A549 (cell line): ENCODE measurements around the gene C11orf68. TPM values are rescaled to one million over a fixed set of nuclear protein-coding genes. Genes with fewer than 3 reads are reported as not detected.
A peak's percentile ranks its signal among the peaks of the same experiment; 100 is the strongest.

ENCODE experiments used
- ATAC-seq, 2 experiments: fragments of 200-7000 bp in 1 of 2; fragments of >200 bp in 1 of 2; cut with Nextera tagmentation in 1 of 2; cut with Tn5 transposase in 1 of 2; 3 replicates each; pipeline versions ENCODE4 v1.8.0 to v1.9.1; 2018 to 2020; ENCODE audit warnings: mild to moderate bottlenecking in 1 of 2, moderate library complexity in 1 of 2
- CTCF ChIA-PET: fragments of 300-600 bp; sonication (Branson Sonifier 250); formaldehyde crosslinking; extraction: SDS; loops from one replicate; lab custom pipeline; 2021; ENCODE audit warnings: antibody characterized with exemption, inconsistent platforms; lab: Yijun Ruan, JAX
- POLR2A ChIA-PET: fragments of 350-600 bp; formaldehyde crosslinking; extraction: SDS; loops from one replicate; lab custom pipeline; 2021; ENCODE audit warnings: antibody characterized with exemption, inconsistent platforms; lab: Yijun Ruan, JAX
- DNase-seq, 2 experiments: peaks; one replicate each; pipeline versions ENCODE4 v3.0.0 to v3.0.0-alpha.2; 2011 to 2016; ENCODE audit warnings: low read depth in 1 of 2, low spot score in 1 of 2
- FAIRE-seq: peaks from 2 replicates; lab custom pipeline; 2011; peaks lifted over from hg19 to GRCh38; lab: Jason Lieb, UNC
- H3K27ac ChIP-seq, 2 experiments: fragments of >200 bp; sonication (Bioruptor Twin); formaldehyde crosslinking; 3 replicates each; pipeline ENCODE4 v1.5.1; 2016 to 2017
- H3K4me1 ChIP-seq: fragments of >200 bp; sonication (Bioruptor Twin); formaldehyde crosslinking; 3 replicates; pipeline ENCODE4 v1.6.1; 2016
- H3K4me2 ChIP-seq: fragments of >200 bp; sonication (Bioruptor Twin); formaldehyde crosslinking; 3 replicates; pipeline ENCODE4 v1.6.1; 2016
- H3K4me3 ChIP-seq: fragments of >200 bp; sonication (Bioruptor Twin); formaldehyde crosslinking; 3 replicates; pipeline ENCODE4 v1.5.1; 2016
- H3K9me3 ChIP-seq: fragments of >200 bp; sonication (Bioruptor Twin); formaldehyde crosslinking; 3 replicates; pipeline ENCODE4 v1.6.1; 2016
- CBX2 ChIP-seq: fragments of 200-600 bp; sonication (generic); IDR thresholded peaks from 2 replicates; pipeline ENCODE4 v1.6.1; 2016; ENCODE audit warnings: low read depth, mild to moderate bottlenecking, borderline replicate concordance
- CBX8 ChIP-seq: fragments of 200-600 bp; sonication (generic); IDR thresholded peaks from 2 replicates; pipeline ENCODE4 v1.6.1; 2016
- CHD2 ChIP-seq: fragments of 150-350 bp; IDR thresholded peaks from 2 replicates; pipeline ENCODE4 v1.6.1; 2014; ENCODE audit warnings: low read length; ENCODE audit not compliant: partially characterized antibody
- CHD4 ChIP-seq: fragments of 200-600 bp; sonication (generic); IDR thresholded peaks from 2 replicates; pipeline ENCODE4 v1.6.1; 2016; ENCODE audit warnings: antibody characterized with exemption, mild to moderate bottlenecking, borderline replicate concordance
- EHF ChIP-seq: fragments of 250-450 bp; sonication (Bioruptor Pico); IDR thresholded peaks from 2 replicates; pipeline ENCODE4 v1.5.0; 2020; ENCODE audit warnings: mild to moderate bottlenecking
- EHMT2 ChIP-seq: fragments of 200-600 bp; sonication (generic); IDR thresholded peaks from 2 replicates; pipeline ENCODE4 v1.6.1; 2016; ENCODE audit warnings: antibody characterized with exemption, low read depth, mild to moderate bottlenecking, moderate library complexity
- ESRRA ChIP-seq: fragments of 150-350 bp; IDR thresholded peaks from 2 replicates; pipeline ENCODE4 v1.6.1; 2014; ENCODE audit warnings: mild to moderate bottlenecking, low read length, borderline replicate concordance
- FOSB ChIP-seq: fragments of 250-450 bp; sonication (Bioruptor Pico); IDR thresholded peaks from 2 replicates; pipeline ENCODE4 v1.5.0; 2020; ENCODE audit warnings: mild to moderate bottlenecking, moderate library complexity
- GATA3 ChIP-seq: IDR thresholded peaks from 2 replicates; pipeline ENCODE4 v1.6.1; 2012; ENCODE audit warnings: borderline replicate concordance
- HDAC2 ChIP-seq: fragments of 200-600 bp; sonication (generic); IDR thresholded peaks from 2 replicates; pipeline ENCODE4 v1.6.1; 2016
- HOXA7 ChIP-seq: fragments of 250-450 bp; sonication (Bioruptor Pico); IDR thresholded peaks from 2 replicates; pipeline ENCODE4 v1.5.0; 2020; ENCODE audit warnings: mild to moderate bottlenecking, moderate library complexity
- JUN ChIP-seq, 2 experiments: fragments of >200 bp; sonication (Bioruptor Twin); formaldehyde crosslinking; IDR thresholded peaks; 2 replicates in 1 of 2; 3 replicates in 1 of 2; pipeline ENCODE4 v1.6.1; 2016 to 2017
- KDM1A ChIP-seq: fragments of 200-600 bp; sonication (generic); IDR thresholded peaks from 2 replicates; pipeline ENCODE4 v1.6.1; 2016; ENCODE audit warnings: low read depth, mild to moderate bottlenecking
- KDM5A ChIP-seq: fragments of 200-600 bp; sonication (generic); IDR thresholded peaks from 2 replicates; pipeline ENCODE4 v1.6.1; 2016; ENCODE audit warnings: antibody characterized with exemption, mild to moderate bottlenecking
- MYC ChIP-seq: IDR thresholded peaks from 2 replicates; pipeline ENCODE4 v1.6.1; 2012; ENCODE audit warnings: mild to moderate bottlenecking, inconsistent platforms, low read length, improper control_type of control experiment, borderline replicate concordance
- NR3C1 ChIP-seq: fragments of >200 bp; sonication (Bioruptor Twin); formaldehyde crosslinking; IDR thresholded peaks from 3 replicates; pipeline ENCODE4 v1.6.1; 2017
- PHF8 ChIP-seq: fragments of 200-600 bp; sonication (generic); IDR thresholded peaks from 2 replicates; pipeline ENCODE4 v1.6.1; 2016; ENCODE audit warnings: low read depth, mild to moderate bottlenecking, antibody characterized with exemption, moderate library complexity, borderline replicate concordance
- POLR2A ChIP-seq: IDR thresholded peaks from 2 replicates; pipeline ENCODE4 v1.6.1; 2012; ENCODE audit warnings: mild to moderate bottlenecking, low read length
- RARB ChIP-seq: fragments of 250-450 bp; sonication (Bioruptor Pico); IDR thresholded peaks from 2 replicates; pipeline ENCODE4 v1.8.0; 2021; ENCODE audit warnings: mild to moderate bottlenecking, moderate library complexity
- RCOR1 ChIP-seq: fragments of 150-350 bp; IDR thresholded peaks from 2 replicates; pipeline ENCODE4 v1.6.1; 2014; ENCODE audit warnings: antibody characterized with exemption, low read length, low read depth
- RFX5 ChIP-seq: fragments of 450-650 bp; IDR thresholded peaks from 2 replicates; pipeline ENCODE4 v1.7.1; 2014; ENCODE audit warnings: antibody characterized with exemption, mild to moderate bottlenecking, moderate library complexity
- RNF2 ChIP-seq: fragments of 200-600 bp; sonication (generic); IDR thresholded peaks from 2 replicates; pipeline ENCODE4 v1.6.1; 2016; ENCODE audit warnings: low read depth, mild to moderate bottlenecking, antibody characterized with exemption, moderate library complexity, borderline replicate concordance
- SMC3 ChIP-seq: fragments of >200 bp; sonication (Bioruptor Twin); formaldehyde crosslinking; IDR thresholded peaks from 3 replicates; pipeline ENCODE4 v1.6.1; 2018; ENCODE audit warnings: inconsistent platforms
- SREBF2 ChIP-seq: fragments of 450-650 bp; IDR thresholded peaks from 2 replicates; pipeline ENCODE4 v1.6.1; 2014; ENCODE audit warnings: mild to moderate bottlenecking, moderate library complexity
- ZC3H11A ChIP-seq: fragments of 450-650 bp; IDR thresholded peaks from 2 replicates; pipeline ENCODE4 v1.6.1; 2014; ENCODE audit warnings: antibody characterized with exemption, mild to moderate bottlenecking
- ZFP36 ChIP-seq: fragments of 450-650 bp; IDR thresholded peaks from 2 replicates; pipeline ENCODE4 v1.6.1; 2014; ENCODE audit warnings: borderline replicate concordance; ENCODE audit not compliant: partially characterized antibody
- WGBS: methylation state at CpG from one replicate; pipeline ENCODE4 v1.1.6; 2017; ENCODE audit errors: missing lambda C conversion rate; 5-methylcytosine and 5-hydroxymethylcytosine counted together
- polyA minus RNA-seq: library from RNA; depleted of rRNA, polyadenylated mRNA; stranded (reverse); fragments of >200 nt; gene quantifications from 2 replicates; pipeline ENCODE4 v1.2.3, GENCODE V29; 2011; rRNA and poly(A)+ RNA removed
- polyA plus RNA-seq, 4 experiments: library from polyadenylated mRNA; depleted of rRNA in 3 of 4; stranded (reverse); fragments of >200 nt; fragmentation: RNase III in 1 of 4; extraction: RNeasy Plus Mini Kit Qiagen cat#74134 plus additional on column Dnase treatment in 1 of 4; gene quantifications; 2 replicates in 3 of 4; 3 replicates in 1 of 4; pipeline ENCODE4 v1.2.3, GENCODE V29; 2011 to 2017
- TF ChIP-seq, protein P1 (sequence below): fragments of 250-450 bp; sonication (Bioruptor Pico); IDR thresholded peaks from 2 replicates; pipeline ENCODE4 v1.5.0; 2021; ENCODE audit warnings: mild to moderate bottlenecking, moderate library complexity, borderline replicate concordance
- TF ChIP-seq, protein P2 (sequence below): IDR thresholded peaks from 2 replicates; pipeline ENCODE4 v1.6.1; 2012
- TF ChIP-seq, protein P3 (sequence below): fragments of >200 bp; sonication (Bioruptor Twin); formaldehyde crosslinking; IDR thresholded peaks from 2 replicates; pipeline ENCODE4 v1.6.1; 2016
- TF ChIP-seq, protein P4 (sequence below): fragments of 150-350 bp; IDR thresholded peaks from 2 replicates; pipeline ENCODE4 v1.6.1; 2014; ENCODE audit warnings: low read depth, mild to moderate bottlenecking, low read length
- TF ChIP-seq, protein P5 (sequence below): fragments of 200-600 bp; sonication (generic); IDR thresholded peaks from 2 replicates; pipeline ENCODE4 v1.6.1; 2016; ENCODE audit warnings: antibody characterized with exemption, mild to moderate bottlenecking, moderate library complexity

Gene C11orf68
- 10.6 and 17.2 TPM in 2 replicates for polyA plus RNA-seq (2011; rRNA removed)
- 44.8 and 63.9 TPM in 2 replicates for polyA plus RNA-seq (2012; cell fraction: cytosol; rRNA removed)
- 72.3 and 76.6 TPM in 2 replicates for polyA plus RNA-seq (2012; cell fraction: nucleus; rRNA removed)
- 16.5 to 23.1 TPM (median 17.0 TPM) in 3 replicates for polyA plus RNA-seq (2017; fragmentation: RNase III; extraction: RNeasy Plus Mini Kit Qiagen cat#74134 plus additional on column Dnase treatment)
- polyA minus RNA-seq = 17.6 and 18.3 TPM in 2 replicates

DNA sequence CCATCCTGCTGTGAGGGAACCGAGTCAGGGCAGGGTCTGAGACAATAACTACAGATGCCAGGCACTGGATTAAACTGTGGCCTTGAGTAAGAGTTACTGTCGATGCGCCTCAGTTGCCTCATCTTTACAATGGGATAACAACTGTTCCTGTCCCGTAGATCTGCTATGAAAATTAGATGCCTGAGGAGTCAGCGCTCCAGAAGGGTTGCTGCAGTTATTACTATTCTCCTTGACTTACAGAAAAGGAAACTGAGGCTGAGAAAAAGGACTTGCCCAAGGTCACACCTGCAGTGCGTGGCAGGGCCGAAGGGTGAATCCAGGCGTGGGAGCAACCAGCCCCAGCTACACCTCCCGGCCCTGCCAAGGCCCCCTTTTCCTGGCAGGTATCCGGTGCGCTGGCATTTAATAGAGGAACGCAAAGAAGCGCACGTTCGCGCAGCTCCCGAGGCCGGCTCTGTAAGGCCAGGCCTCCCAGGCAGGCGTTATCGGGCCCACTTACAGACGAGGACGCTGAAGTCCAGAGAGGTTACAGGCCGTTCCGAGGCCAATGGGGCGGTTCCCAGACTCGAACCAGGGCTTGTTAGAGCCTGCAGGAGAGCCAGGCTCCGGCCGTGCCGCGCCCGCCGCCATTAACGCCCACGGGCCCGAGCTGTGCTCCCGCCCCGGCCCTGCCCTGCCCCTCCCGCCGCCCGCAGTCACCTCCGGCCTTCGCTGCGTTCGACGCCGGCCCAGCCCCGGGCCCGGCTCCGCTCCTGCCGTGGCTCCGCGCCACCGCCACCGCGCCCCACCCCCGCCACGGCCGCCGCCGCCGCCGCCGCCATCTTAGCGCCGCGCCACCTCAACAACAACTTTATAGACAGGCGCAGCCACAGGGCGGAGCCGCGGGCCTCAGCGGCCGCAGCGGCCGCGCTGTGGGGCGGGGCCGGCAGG lies at the start of gene C11orf68:
TSS of gene C11orf68 (minus strand) at position 852 of the 930 bp plus-strand sequence. CDS start at position 821, 31 bp downstream.
- 8% methylated on average over 28 of the region's 77 CpGs for WGBS
- DNase-seq = peak in 1 of 2 experiments; percentile 62
- H3K27ac ChIP-seq = peak within 1 kb of the TSS; percentile 95 to 100
- CTCF ChIA-PET = interaction anchor here (1.2 to 31.6 kb wide), 2 partner anchors 25 to 48 kb away, joined by 3 to 618 read pairs; partner anchors contain the start of genes CCDC85B, FIBP and FOSL1
- peak within 1 kb of the TSS; percentile 98 for H3K4me2 ChIP-seq
- H3K4me3 ChIP-seq = peak within 1 kb of the TSS; percentile 97
- FAIRE-seq = no peak
- peaks cover 51% of the 10 kb centered on the region for H3K4me1 ChIP-seq
- peak; percentile 5 to 40; a peak in 5 of 6 replicates for ATAC-seq
- no peaks in the 10 kb centered on the region for H3K9me3 ChIP-seq
- POLR2A ChIA-PET = interaction anchor here (1.0 to 1.9 kb wide), 6 partner anchors 16 to 30 kb away, joined by 3 to 7 read pairs (median 5); partner anchors contain the start of genes CCDC85B, FIBP and FOSL1
- no peak for TF ChIP-seq CHD2
- no peak for TF ChIP-seq CHD4
- TF ChIP-seq JUN (IDR thresholded peaks at IDR 0.05) = peak in 1 of 2 experiments; percentile 87; a peak in 4 of 5 replicates
- TF ChIP-seq GATA3 = no peak
- TF ChIP-seq CBX2 = no peak
- TF ChIP-seq EHF (CRISPR knock-in tag) = no peak
- no peak for TF ChIP-seq FOSB
- TF ChIP-seq, protein P1, sequence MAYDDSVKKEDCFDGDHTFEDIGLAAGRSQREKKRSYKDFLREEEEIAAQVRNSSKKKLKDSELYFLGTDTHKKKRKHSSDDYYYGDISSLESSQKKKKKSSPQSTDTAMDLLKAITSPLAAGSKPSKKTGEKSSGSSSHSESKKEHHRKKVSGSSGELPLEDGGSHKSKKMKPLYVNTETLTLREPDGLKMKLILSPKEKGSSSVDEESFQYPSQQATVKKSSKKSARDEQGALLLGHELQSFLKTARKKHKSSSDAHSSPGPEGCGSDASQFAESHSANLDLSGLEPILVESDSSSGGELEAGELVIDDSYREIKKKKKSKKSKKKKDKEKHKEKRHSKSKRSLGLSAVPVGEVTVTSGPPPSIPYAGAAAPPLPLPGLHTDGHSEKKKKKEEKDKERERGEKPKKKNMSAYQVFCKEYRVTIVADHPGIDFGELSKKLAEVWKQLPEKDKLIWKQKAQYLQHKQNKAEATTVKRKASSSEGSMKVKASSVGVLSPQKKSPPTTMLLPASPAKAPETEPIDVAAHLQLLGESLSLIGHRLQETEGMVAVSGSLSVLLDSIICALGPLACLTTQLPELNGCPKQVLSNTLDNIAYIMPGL (CRISPR knock-in tag) = no peak
- no peak for TF ChIP-seq RFX5
- TF ChIP-seq, protein P2, sequence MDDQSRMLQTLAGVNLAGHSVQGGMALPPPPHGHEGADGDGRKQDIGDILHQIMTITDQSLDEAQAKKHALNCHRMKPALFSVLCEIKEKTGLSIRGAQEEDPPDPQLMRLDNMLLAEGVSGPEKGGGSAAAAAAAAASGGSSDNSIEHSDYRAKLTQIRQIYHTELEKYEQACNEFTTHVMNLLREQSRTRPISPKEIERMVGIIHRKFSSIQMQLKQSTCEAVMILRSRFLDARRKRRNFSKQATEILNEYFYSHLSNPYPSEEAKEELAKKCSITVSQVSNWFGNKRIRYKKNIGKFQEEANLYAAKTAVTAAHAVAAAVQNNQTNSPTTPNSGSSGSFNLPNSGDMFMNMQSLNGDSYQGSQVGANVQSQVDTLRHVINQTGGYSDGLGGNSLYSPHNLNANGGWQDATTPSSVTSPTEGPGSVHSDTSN = no peak
- TF ChIP-seq KDM1A = peak; percentile 92
- no peak for TF ChIP-seq HOXA7
- TF ChIP-seq MYC = no peak
- peak; percentile 87 for TF ChIP-seq POLR2A
- peak; percentile 71 for TF ChIP-seq HDAC2
- TF ChIP-seq ZFP36 = no peak
- no peak for TF ChIP-seq SMC3
- TF ChIP-seq, protein P3, sequence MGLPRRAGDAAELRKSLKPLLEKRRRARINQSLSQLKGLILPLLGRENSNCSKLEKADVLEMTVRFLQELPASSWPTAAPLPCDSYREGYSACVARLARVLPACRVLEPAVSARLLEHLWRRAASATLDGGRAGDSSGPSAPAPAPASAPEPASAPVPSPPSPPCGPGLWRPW = no peak
- peak; percentile 86; the same call in 1 of the 2 replicates for TF ChIP-seq PHF8
- TF ChIP-seq SREBF2 = no peak
- no peak for TF ChIP-seq NR3C1
- TF ChIP-seq CBX8 = no peak
- TF ChIP-seq, protein P4, sequence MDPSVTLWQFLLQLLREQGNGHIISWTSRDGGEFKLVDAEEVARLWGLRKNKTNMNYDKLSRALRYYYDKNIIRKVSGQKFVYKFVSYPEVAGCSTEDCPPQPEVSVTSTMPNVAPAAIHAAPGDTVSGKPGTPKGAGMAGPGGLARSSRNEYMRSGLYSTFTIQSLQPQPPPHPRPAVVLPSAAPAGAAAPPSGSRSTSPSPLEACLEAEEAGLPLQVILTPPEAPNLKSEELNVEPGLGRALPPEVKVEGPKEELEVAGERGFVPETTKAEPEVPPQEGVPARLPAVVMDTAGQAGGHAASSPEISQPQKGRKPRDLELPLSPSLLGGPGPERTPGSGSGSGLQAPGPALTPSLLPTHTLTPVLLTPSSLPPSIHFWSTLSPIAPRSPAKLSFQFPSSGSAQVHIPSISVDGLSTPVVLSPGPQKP = no peak
- TF ChIP-seq RCOR1 = no peak
- no peak for TF ChIP-seq EHMT2
- TF ChIP-seq, protein P5, sequence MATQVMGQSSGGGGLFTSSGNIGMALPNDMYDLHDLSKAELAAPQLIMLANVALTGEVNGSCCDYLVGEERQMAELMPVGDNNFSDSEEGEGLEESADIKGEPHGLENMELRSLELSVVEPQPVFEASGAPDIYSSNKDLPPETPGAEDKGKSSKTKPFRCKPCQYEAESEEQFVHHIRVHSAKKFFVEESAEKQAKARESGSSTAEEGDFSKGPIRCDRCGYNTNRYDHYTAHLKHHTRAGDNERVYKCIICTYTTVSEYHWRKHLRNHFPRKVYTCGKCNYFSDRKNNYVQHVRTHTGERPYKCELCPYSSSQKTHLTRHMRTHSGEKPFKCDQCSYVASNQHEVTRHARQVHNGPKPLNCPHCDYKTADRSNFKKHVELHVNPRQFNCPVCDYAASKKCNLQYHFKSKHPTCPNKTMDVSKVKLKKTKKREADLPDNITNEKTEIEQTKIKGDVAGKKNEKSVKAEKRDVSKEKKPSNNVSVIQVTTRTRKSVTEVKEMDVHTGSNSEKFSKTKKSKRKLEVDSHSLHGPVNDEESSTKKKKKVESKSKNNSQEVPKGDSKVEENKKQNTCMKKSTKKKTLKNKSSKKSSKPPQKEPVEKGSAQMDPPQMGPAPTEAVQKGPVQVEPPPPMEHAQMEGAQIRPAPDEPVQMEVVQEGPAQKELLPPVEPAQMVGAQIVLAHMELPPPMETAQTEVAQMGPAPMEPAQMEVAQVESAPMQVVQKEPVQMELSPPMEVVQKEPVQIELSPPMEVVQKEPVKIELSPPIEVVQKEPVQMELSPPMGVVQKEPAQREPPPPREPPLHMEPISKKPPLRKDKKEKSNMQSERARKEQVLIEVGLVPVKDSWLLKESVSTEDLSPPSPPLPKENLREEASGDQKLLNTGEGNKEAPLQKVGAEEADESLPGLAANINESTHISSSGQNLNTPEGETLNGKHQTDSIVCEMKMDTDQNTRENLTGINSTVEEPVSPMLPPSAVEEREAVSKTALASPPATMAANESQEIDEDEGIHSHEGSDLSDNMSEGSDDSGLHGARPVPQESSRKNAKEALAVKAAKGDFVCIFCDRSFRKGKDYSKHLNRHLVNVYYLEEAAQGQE = peak; percentile 63
- no peak for TF ChIP-seq RARB (CRISPR knock-in tag)
- no peak for TF ChIP-seq KDM5A
- no peak for TF ChIP-seq ZC3H11A
- no peak for TF ChIP-seq ESRRA
- TF ChIP-seq RNF2 = no peak
